Skeletal muscle tissue (tissue), 4 donors: ENCODE data around the gene TFPT. TPM values are rescaled to one million over a fixed set of nuclear protein-coding genes. Genes with fewer than 3 reads are reported as not detected.

Source experiments
- H3K27ac ChIP-seq: one replicate; pipeline ENCODE4 v1.7.0; 2013; ENCODE audit warnings: mild to moderate bottlenecking, low read depth, low read length, inconsistent platforms
- H3K27me3 ChIP-seq, 3 donors: one replicate each; pipeline ENCODE4 v1.7.0; 2013; ENCODE audit warnings: low read length in 3 of 3; ENCODE audit not compliant: control insufficient read depth in 3 of 3, insufficient read depth in 3 of 3
- H3K36me3 ChIP-seq, 3 donors: one replicate each; pipeline ENCODE4 v1.7.0; 2013; ENCODE audit warnings: low read length in 3 of 3; ENCODE audit not compliant: control insufficient read depth in 3 of 3, insufficient read depth in 3 of 3
- H3K4me1 ChIP-seq, 3 donors: one replicate each; pipeline ENCODE4 v1.7.0; 2013; ENCODE audit warnings: low read length in 3 of 3, mild to moderate bottlenecking in 3 of 3; ENCODE audit not compliant: control insufficient read depth in 3 of 3, insufficient read depth in 3 of 3
- H3K4me3 ChIP-seq, 3 donors: one replicate each; pipeline ENCODE4 v1.7.0; 2013; ENCODE audit warnings: low read length in 3 of 3
- H3K9ac ChIP-seq, 3 donors: one replicate each; pipeline ENCODE4 v1.7.0; 2013; ENCODE audit warnings: low read length in 3 of 3, mild to moderate bottlenecking in 3 of 3, moderate library complexity in 2 of 3, low read depth in 1 of 3
- H3K9me3 ChIP-seq, 3 donors: one replicate each; pipeline ENCODE4 v1.7.0; 2013; ENCODE audit warnings: low read length in 3 of 3; ENCODE audit not compliant: control insufficient read depth in 3 of 3
- total RNA-seq: library from RNA; depleted of rRNA; stranded (reverse); fragments of >200 nt; gene quantifications from one replicate; pipeline ENCODE4 v1.2.3, GENCODE V29; 2014
- donor health status: Osteomylitis.

The TFPT gene
- total RNA-seq: 12.0 TPM

DNA sequence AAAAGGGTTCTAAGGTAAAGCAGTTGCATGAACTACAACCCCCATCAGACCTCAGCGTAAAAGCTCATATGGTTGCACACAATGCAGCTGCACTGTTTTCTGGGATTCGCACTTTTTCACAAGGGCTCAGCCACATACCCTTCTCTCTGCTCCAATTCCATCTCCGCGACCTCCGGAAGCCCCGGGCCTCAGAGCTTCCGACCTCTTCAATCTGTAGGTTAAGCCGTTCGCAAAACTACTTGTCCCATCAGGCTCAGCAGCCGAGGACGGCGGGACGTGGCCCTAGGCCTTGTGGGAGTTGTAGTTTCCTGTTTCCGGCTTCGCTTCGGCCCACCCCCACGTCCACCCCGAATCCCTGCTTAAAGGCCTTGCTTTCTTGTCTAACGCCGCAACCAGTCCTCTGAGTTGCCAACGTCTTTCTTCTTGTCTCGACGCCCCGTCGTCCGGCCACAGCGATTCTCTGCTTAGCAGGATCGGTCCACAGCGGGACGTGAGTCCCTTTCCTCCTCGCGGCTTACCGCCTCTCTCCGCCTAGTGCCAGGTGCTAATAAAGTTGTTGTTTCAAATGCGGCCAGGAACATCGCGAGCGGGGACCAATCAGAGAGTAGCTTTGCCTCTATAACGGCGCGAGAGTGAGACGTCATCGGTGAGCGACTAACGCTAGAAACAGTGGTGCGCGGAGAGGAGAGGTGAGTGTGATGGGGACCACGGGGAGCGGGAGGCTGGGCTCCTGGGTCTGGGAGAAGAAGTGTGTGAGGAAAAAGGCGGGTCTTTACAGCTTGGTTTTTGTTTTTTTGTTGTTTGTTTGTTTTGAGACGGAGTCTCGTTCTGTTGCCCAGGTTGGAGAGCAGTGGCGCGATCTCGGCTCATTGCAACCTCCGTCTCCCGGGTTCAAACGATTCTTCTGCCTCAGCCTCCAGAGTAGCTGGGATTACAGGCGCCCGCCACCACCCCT, at the start of gene TFPT, which contains the start of gene PRPF31:
TSS of gene TFPT (minus strand) at position 549 of the 955 bp plus-strand sequence. CDS start at position 161, 388 bp downstream.
TSS of gene PRPF31 (plus strand) at position 646 of the 955 bp plus-strand sequence. CDS start 2,525 bp downstream, outside the sequence.
- Histone ChIP-seq H3K9me3 (no peaks in the 10 kb centered on the region), H3K9ac (peak within 1 kb of the TSS; percentile 86 to 99 (median 96)), H3K4me1 (peaks cover 14 to 27% (median 21%) of the 10 kb centered on the region in 3 donors), H3K4me3 (peak within 1 kb of the TSS; percentile 93 to 100 (median 98)), H3K36me3 (peaks cover 19 to 32% (median 27%) of the 10 kb centered on the region in 3 donors), H3K27me3 (no peaks in the 10 kb centered on the region), H3K27ac (peak within 1 kb of the TSS; percentile 87)

GRCh38 chr19:54165222-54165621, 49.8 kb upstream of the TFPT start:
- no peak overlapping the region for H3K9ac ChIP-seq
- H3K4me3 ChIP-seq: no peak overlapping the region
- H3K4me1 ChIP-seq: peaks cover 14 to 25% (median 22%) of the 10 kb centered on the region in 3 donors
- peaks cover 5 to 33% (median 15%) of the 10 kb centered on the region in 3 donors for H3K27me3 ChIP-seq
- H3K9me3 ChIP-seq: no peaks in the 10 kb centered on the region
- H3K36me3 ChIP-seq: no peaks in the 10 kb centered on the region
- H3K27ac ChIP-seq: no peak overlapping the region

DNA sequence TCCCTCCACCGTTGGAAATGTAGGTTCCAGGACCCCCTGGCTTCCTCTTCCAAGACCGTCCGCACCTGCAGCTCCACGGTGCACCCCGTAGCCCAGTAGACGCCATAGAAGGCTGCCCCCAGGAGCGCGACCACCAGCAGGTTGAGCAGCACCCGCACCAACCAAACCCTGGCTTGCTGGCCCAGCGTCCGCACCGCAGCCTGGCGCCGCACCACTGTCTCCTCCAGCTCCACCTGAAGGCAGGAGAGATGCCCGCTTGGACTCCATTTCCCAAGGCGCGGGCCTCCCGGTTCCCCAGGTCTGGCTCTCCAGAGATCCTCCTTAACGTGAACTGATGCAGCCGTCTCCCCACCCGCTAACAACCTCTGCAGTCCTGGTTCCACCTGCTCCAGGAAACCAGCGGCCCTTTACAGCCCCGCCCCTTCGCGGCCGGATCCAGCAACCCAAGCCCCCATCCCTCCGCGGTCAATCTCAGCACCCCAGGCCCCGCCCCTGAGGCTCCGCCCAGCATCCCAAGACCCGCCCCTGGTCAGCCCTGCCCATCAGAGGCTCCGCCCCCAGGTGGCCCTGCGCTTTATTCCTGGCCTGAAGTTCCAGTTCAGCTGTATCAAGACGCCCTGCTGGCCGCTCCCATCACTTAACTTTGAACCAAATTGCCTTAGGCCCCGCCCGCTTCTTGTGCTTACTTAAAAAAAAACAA, 49.1 kb upstream of the TFPT start:
- peaks cover 16 to 28% (median 26%) of the 10 kb centered on the region in 3 donors for H3K4me1 ChIP-seq
- H3K27me3 ChIP-seq: peaks cover 5 to 33% (median 15%) of the 10 kb centered on the region in 3 donors
- H3K9ac ChIP-seq: no peak overlapping the region
- no peaks in the 10 kb centered on the region for H3K9me3 ChIP-seq
- H3K27ac ChIP-seq: no peak overlapping the region
- H3K4me3 ChIP-seq: peak overlapping the region in 1 of 3 donors; percentile 45
- no peaks in the 10 kb centered on the region for H3K36me3 ChIP-seq

- peaks cover 5 to 28% (median 15%) of the 10 kb centered on the region in 3 donors for H3K27me3 ChIP-seq
- H3K36me3 ChIP-seq: peaks cover 0 to 3% (median 3%) of the 10 kb centered on the region in 3 donors
- no peak overlapping the region for H3K27ac ChIP-seq
- no peak overlapping the region for H3K4me3 ChIP-seq
- peaks cover 27 to 36% (median 36%) of the 10 kb centered on the region in 3 donors for H3K4me1 ChIP-seq
- no peaks in the 10 kb centered on the region for H3K9me3 ChIP-seq
- H3K9ac ChIP-seq: no peak overlapping the region
These were observed 47.4 kb upstream of the TFPT start for GRCh38 chr19:54162884-54163283.

GRCh38 chr19:54162241-54162805, 46.9 kb upstream of the TFPT start:
- H3K27me3 ChIP-seq: peaks cover 5 to 28% (median 15%) of the 10 kb centered on the region in 3 donors
- H3K36me3 ChIP-seq: peaks cover 4 to 7% (median 5%) of the 10 kb centered on the region in 3 donors
- no peaks in the 10 kb centered on the region for H3K9me3 ChIP-seq
- no peak overlapping the region for H3K27ac ChIP-seq
- peak overlapping the region in 2 of 3 donors; percentile 30 to 68 for H3K4me3 ChIP-seq
- H3K4me1 ChIP-seq: peaks cover 27 to 36% (median 36%) of the 10 kb centered on the region in 3 donors
- no peak overlapping the region for H3K9ac ChIP-seq

DNA sequence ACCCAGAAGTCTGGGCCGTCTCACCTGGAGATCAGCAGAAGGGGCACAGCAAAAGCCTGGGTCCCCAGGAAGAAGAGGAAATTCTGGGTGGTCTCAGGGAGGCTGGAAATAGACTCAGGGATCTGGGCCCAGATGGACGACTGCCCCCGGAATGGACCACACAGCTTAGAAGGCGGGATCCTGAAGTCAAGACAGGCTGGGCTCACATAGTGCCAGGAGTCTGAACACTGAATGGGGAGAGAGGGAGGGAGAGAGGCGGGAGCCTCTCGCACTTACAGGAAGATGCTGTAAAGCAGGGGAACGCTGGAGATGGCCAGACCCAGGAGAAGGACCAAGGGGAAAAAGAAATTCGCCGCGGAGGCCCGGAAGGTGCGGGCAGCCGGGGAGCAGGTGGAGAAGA, 45.4 kb upstream of the TFPT start:
- Histone ChIP-seq H3K9me3 (no peaks in the 10 kb centered on the region), H3K36me3 (peaks cover 15 to 22% (median 17%) of the 10 kb centered on the region in 3 donors), H3K27me3 (peaks cover 5 to 28% (median 11%) of the 10 kb centered on the region in 3 donors), H3K4me1 (peaks cover 27 to 36% (median 36%) of the 10 kb centered on the region in 3 donors), H3K4me3 (peak overlapping the region; percentile 75 to 88 (median 79)), H3K9ac (peak overlapping the region; percentile 79 to 90 (median 84)), H3K27ac (no peak overlapping the region)

- peaks cover 2 to 25% (median 10%) of the 10 kb centered on the region in 3 donors for H3K27me3 ChIP-seq
- H3K4me1 ChIP-seq: peaks cover 27 to 36% (median 36%) of the 10 kb centered on the region in 3 donors
- H3K9ac ChIP-seq: peak overlapping the region; percentile 79 to 90 (median 84)
These were observed 44.8 kb upstream of the TFPT start for GRCh38 chr19:54160182-54160811.

GRCh38 chr19:54159352-54160181, 44.1 kb upstream of the TFPT start, which contains the start of gene LENG1:
TSS of gene LENG1 (minus strand) at chr19:54159721. CDS start at chr19:54159695, 26 bp downstream.
- peaks cover 27 to 36% (median 36%) of the 10 kb centered on the region in 3 donors for H3K4me1 ChIP-seq
- H3K36me3 ChIP-seq: peaks cover 25 to 30% (median 26%) of the 10 kb centered on the region in 3 donors
- H3K9ac ChIP-seq: peak within 1 kb of the TSS; percentile 84 to 95 (median 92)
- H3K27me3 ChIP-seq: peaks cover 0 to 18% (median 5%) of the 10 kb centered on the region in 3 donors
- H3K4me3 ChIP-seq: peak within 1 kb of the TSS; percentile 94 to 97 (median 95)
- no peaks in the 10 kb centered on the region for H3K9me3 ChIP-seq
- H3K27ac ChIP-seq: peak within 1 kb of the TSS; percentile 93

More at GRCh38 chr19:54160182-54160811, 44.8 kb upstream of the TFPT start:
- Histone ChIP-seq H3K36me3 (peaks cover 18 to 24% (median 21%) of the 10 kb centered on the region in 3 donors), H3K9me3 (no peaks in the 10 kb centered on the region), H3K27ac (peak overlapping the region; percentile 86), H3K4me3 (peak overlapping the region; percentile 75 to 88 (median 79))
